ENCODE data around the gene CLEC18A.
A peak's percentile ranks its signal among the peaks of the same experiment; 100 is the strongest.
"Not testable (repeated sequence)": the region's sequence is repeated elsewhere in the genome, so short reads cannot be mapped to it uniquely, and the experiment has no call there.

Gene CLEC18A

GRCh38 chr16:69930117-69930776, 20.9 kb upstream of the CLEC18A start:
- peak; percentile 10 to 14 for DNase-seq (ENCODE audit: low read depth in 2 of 2)

GRCh38 chr16:69931631-69932030, 19.5 kb upstream of the CLEC18A start:
- no peak for DNase-seq (ENCODE audit: low read depth in 2 of 2)

- no peak for DNase-seq (ENCODE audit: low read depth in 2 of 2)
Observed at GRCh38 chr16:69932228-69932627, 18.9 kb upstream of the CLEC18A start.

- DNase-seq (ENCODE audit: low read depth in 2 of 2): no peak
Observed at GRCh38 chr16:69932691-69933392, 18.3 kb upstream of the CLEC18A start.

GRCh38 chr16:69934044-69934443, 17.1 kb upstream of the CLEC18A start:
- no peak for DNase-seq (ENCODE audit: low read depth in 2 of 2)

GRCh38 chr16:69934751-69935150, 16.4 kb upstream of the CLEC18A start:
- no peak for DNase-seq (ENCODE audit: low read depth in 2 of 2)

GRCh38 chr16:69935278-69935711, 15.8 kb upstream of the CLEC18A start:
- DNase-seq (ENCODE audit: low read depth in 2 of 2): no peak

GRCh38 chr16:69935740-69936139, 15.4 kb upstream of the CLEC18A start:
- no peak for DNase-seq (ENCODE audit: low read depth in 2 of 2)

- DNase-seq (ENCODE audit: low read depth in 2 of 2): no peak
Observed at GRCh38 chr16:69936252-69936651, 14.9 kb upstream of the CLEC18A start.

GRCh38 chr16:69936751-69937211, 14.4 kb upstream of the CLEC18A start:
- no peak for DNase-seq (ENCODE audit: low read depth in 2 of 2)

- DNase-seq (ENCODE audit: low read depth in 2 of 2): no peak
Observed at GRCh38 chr16:69937465-69937951, 13.6 kb upstream of the CLEC18A start.

- DNase-seq (ENCODE audit: low read depth in 2 of 2): no peak
Observed at GRCh38 chr16:69938981-69939820, 11.9 kb upstream of the CLEC18A start.

GRCh38 chr16:69939821-69940585, 11.1 kb upstream of the CLEC18A start:
- DNase-seq (ENCODE audit: low read depth in 2 of 2): no peak

- no peak for DNase-seq (ENCODE audit: low read depth in 2 of 2)
Observed at GRCh38 chr16:69940676-69941075, 10.5 kb upstream of the CLEC18A start.

- no peak for DNase-seq (ENCODE audit: low read depth in 2 of 2)
Observed at GRCh38 chr16:69941251-69942098, 9.7 kb upstream of the CLEC18A start.

- no peak for DNase-seq (ENCODE audit: low read depth in 2 of 2)
Observed at GRCh38 chr16:69942099-69942491, 9.0 kb upstream of the CLEC18A start.

- DNase-seq (ENCODE audit: low read depth in 2 of 2): no peak
Observed at GRCh38 chr16:69942627-69943170, 8.4 kb upstream of the CLEC18A start.

GRCh38 chr16:69943241-69944036, 7.7 kb upstream of the CLEC18A start:
- DNase-seq (ENCODE audit: low read depth in 2 of 2): not testable (repeated sequence)

- not testable (repeated sequence) for DNase-seq (ENCODE audit: low read depth in 2 of 2)
Observed at GRCh38 chr16:69950411-69950810, 723 bp upstream of the CLEC18A start.
